Sciatic nerve (tissue), 2 donors: ENCODE measurements around the gene FILIP1L. TPM values are rescaled to one million over a fixed set of nuclear protein-coding genes. Genes with fewer than 3 reads are reported as not detected.
A peak's percentile ranks its signal among the peaks of the same experiment; 100 is the strongest.

ENCODE experiments used
- ATAC-seq: fragments of 200-7000 bp; cut with Tn5 transposase; one replicate; pipeline ENCODE4 v1.9.1; 2020; ENCODE audit warnings: mild to moderate bottlenecking, moderate library complexity
- DNase-seq: peaks from one replicate; pipeline ENCODE4 v3.0.0-alpha.2; 2020; ENCODE audit warnings: low spot score
- intact Hi-C: fragments of 100-400 bp; cut with DNase I; formaldehyde crosslinking; loops from one replicate; pipeline ENCODE4 v1.14.2; 2022
- microRNA-seq: library from miRNA; unstranded; fragments of <30 nt; microRNA quantifications from one replicate; pipeline ENCODE4 v1.2.0, GENCODE V29; 2020
- total RNA-seq: library from RNA; stranded (reverse); fragmentation: NEBNext Ultra II Directional; extraction: Animal tissue kit (Norgen Biotek cat#: 25700); gene quantifications from one replicate; pipeline ENCODE4 v1.2.1, GENCODE V29; 2021
- donor health status: DM: no; HTN: no; CAD: no.
- donor health status: DM: no; HTN: no; CAD: no.

FILIP1L gene
- total RNA-seq, 1 donor from 2014 or later = 36.2 TPM

GRCh38 chr3:99817437-99818240, 296.7 kb downstream of the FILIP1L start, which contains the start of gene CMSS1:
Gene CMSS1, plus strand, starts transcription at chr3:99817862.
- DNase-seq (peak; percentile 98), ATAC-seq (peak; percentile 99)
- intact Hi-C loops = no loop called here

- ATAC-seq = peak; percentile 30
- intact Hi-C loops = no loop called here
These were observed 297.3 kb downstream of the FILIP1L start for GRCh38 chr3:99817047-99817436.

GRCh38 chr3:99810403-99810802, 303.9 kb downstream of the FILIP1L start:
- intact Hi-C loops = no loop called here
- no peak for DNase-seq
- ATAC-seq = no peak

More at GRCh38 chr3:99817047-99817436, 297.3 kb downstream of the FILIP1L start:
- DNase-seq = no peak

- no peak for ATAC-seq
- intact Hi-C loops = no loop called here
These were observed 304.7 kb downstream of the FILIP1L start for GRCh38 chr3:99809565-99809964.

GRCh38 chr3:99808163-99808794, 306.0 kb downstream of the FILIP1L start:
- ATAC-seq (peak; percentile 52), DNase-seq (no peak)
- intact Hi-C loops = no loop called here

More at GRCh38 chr3:99809565-99809964, 304.7 kb downstream of the FILIP1L start:
- DNase-seq = no peak

- intact Hi-C loops = no loop called here
- no peak for DNase-seq
These were observed 309.1 kb downstream of the FILIP1L start for GRCh38 chr3:99805160-99805559.

GRCh38 chr3:99803297-99803696, 311.0 kb downstream of the FILIP1L start:
- ATAC-seq (peak; percentile 58), DNase-seq (no peak)
- intact Hi-C loops = no loop called here

More at GRCh38 chr3:99805160-99805559, 309.1 kb downstream of the FILIP1L start:
- no peak for ATAC-seq

GRCh38 chr3:99799422-99799821, 314.9 kb downstream of the FILIP1L start:
- ATAC-seq = no peak
- intact Hi-C loops = no loop called here

GRCh38 chr3:99795573-99795972, 318.7 kb downstream of the FILIP1L start:
- peak; percentile 25 for ATAC-seq
- intact Hi-C loops = no loop called here
- no peak for DNase-seq

More at GRCh38 chr3:99799422-99799821, 314.9 kb downstream of the FILIP1L start:
- no peak for DNase-seq

GRCh38 chr3:99794485-99794884, 319.8 kb downstream of the FILIP1L start:
- DNase-seq = no peak
- intact Hi-C loops = loop anchor here (5.0 kb wide), 1 partner anchor 767 kb away; no protein-coding TSS in a partner anchor
- no peak for ATAC-seq

- DNase-seq (peak; percentile 65), ATAC-seq (peak; percentile 94)
These were observed 325.1 kb downstream of the FILIP1L start for GRCh38 chr3:99789011-99789721.

More at GRCh38 chr3:99789011-99789721, 325.1 kb downstream of the FILIP1L start:
- intact Hi-C loops = no loop called here

Small RNAs within 50 kb of the gene (microRNA-seq; reads per million reads assigned to microRNA genes)
- not detected for gene MIR3921

Other genes with a start within 250 kb of the FILIP1L start
- 67.7 TPM for gene TBC1D23, start 146.5 kb upstream of the FILIP1L start, total RNA-seq
- 34.0 TPM for gene NIT2, start 220.3 kb upstream of the FILIP1L start, total RNA-seq